H9 (cell line): ENCODE results near the gene RXYLT1. TPM values are rescaled to one million over a fixed set of nuclear protein-coding genes. Genes with fewer than 3 reads are reported as not detected.

ENCODE experiments used
- DNase-seq: peaks from one replicate; pipeline ENCODE4 v3.0.0-alpha.2; 2017
- H2AFZ ChIP-seq: one replicate; pipeline ENCODE4 v1.6.1; 2013; ENCODE audit warnings: mild to moderate bottlenecking, low read length, control low read depth, moderate library complexity
- H2AK5ac ChIP-seq: 2 replicates; pipeline ENCODE4 v1.6.1; 2013; ENCODE audit warnings: low read length, control low read depth, mixed read lengths; ENCODE audit not compliant: insufficient read length
- H2BK120ac ChIP-seq: one replicate; pipeline ENCODE4 v1.6.1; 2013; ENCODE audit warnings: low read depth, mild to moderate bottlenecking, low read length, control low read depth, inconsistent platforms; ENCODE audit not compliant: poor library complexity, severe bottlenecking
- H2BK12ac ChIP-seq: 2 replicates; pipeline ENCODE4 v1.6.1; 2013; ENCODE audit warnings: low read length, control low read depth, mixed read lengths, low read depth; ENCODE audit not compliant: insufficient read length
- H2BK15ac ChIP-seq: 2 replicates; pipeline ENCODE4 v1.6.1; 2013; ENCODE audit warnings: low read depth, low read length, control low read depth
- H2BK20ac ChIP-seq: one replicate; pipeline ENCODE4 v1.6.1; 2013; ENCODE audit warnings: low read depth, mild to moderate bottlenecking, low read length, control low read depth, inconsistent platforms; ENCODE audit not compliant: poor library complexity, severe bottlenecking
- H2BK5ac ChIP-seq: 2 replicates; pipeline ENCODE4 v1.6.1; 2013; ENCODE audit warnings: low read length, control low read depth, mixed read lengths; ENCODE audit not compliant: insufficient read length
- H3K14ac ChIP-seq: 2 replicates; pipeline ENCODE4 v1.6.1; 2013; ENCODE audit warnings: low read length, control low read depth; ENCODE audit not compliant: insufficient read depth
- H3K18ac ChIP-seq: 2 replicates; pipeline ENCODE4 v1.6.1; 2013; ENCODE audit warnings: low read depth, mild to moderate bottlenecking, mixed read lengths, low read length, control low read depth; ENCODE audit not compliant: insufficient read length
- H3K23ac ChIP-seq: 2 replicates; pipeline ENCODE4 v1.6.1; 2013; ENCODE audit warnings: low read length, control low read depth, mixed read lengths, low read depth; ENCODE audit not compliant: insufficient read length
- H3K23me2 ChIP-seq: 2 replicates; pipeline ENCODE4 v1.6.1; 2013; ENCODE audit warnings: low read depth, mild to moderate bottlenecking, mixed read lengths, low read length, control low read depth; ENCODE audit not compliant: insufficient read length, poor library complexity, severe bottlenecking
- H3K27ac ChIP-seq: 2 replicates; pipeline ENCODE4 v1.5.1; 2013; ENCODE audit warnings: low read length, control low read depth, mixed read lengths, low read depth; ENCODE audit not compliant: insufficient read length
- H3K27me3 ChIP-seq: 2 replicates; pipeline ENCODE4 v1.6.1; 2013; ENCODE audit warnings: low read length, control low read depth, inconsistent platforms; ENCODE audit not compliant: insufficient read depth
- H3K4ac ChIP-seq: 2 replicates; pipeline ENCODE4 v1.6.1; 2013; ENCODE audit warnings: low read depth, mild to moderate bottlenecking, control low read depth, inconsistent platforms, low read length, moderate library complexity
- H3K4me1 ChIP-seq: 2 replicates; pipeline ENCODE4 v1.6.1; 2013; ENCODE audit warnings: low read length, control low read depth, inconsistent platforms; ENCODE audit not compliant: insufficient read depth
- H3K4me2 ChIP-seq: 2 replicates; pipeline ENCODE4 v1.6.1; 2013; ENCODE audit warnings: low read length, control low read depth, mixed read lengths; ENCODE audit not compliant: insufficient read length, insufficient read depth
- H3K56ac ChIP-seq: 2 replicates; pipeline ENCODE4 v1.6.1; 2013; ENCODE audit warnings: low read depth, mild to moderate bottlenecking, mixed read lengths, low read length, control low read depth; ENCODE audit not compliant: insufficient read length
- H3K79me1 ChIP-seq: 2 replicates; pipeline ENCODE4 v1.6.1; 2013; ENCODE audit warnings: low read depth, mild to moderate bottlenecking, moderate library complexity, low read length, control low read depth, inconsistent platforms; ENCODE audit not compliant: insufficient read depth, poor library complexity, severe bottlenecking
- H3K79me2 ChIP-seq: 2 replicates; pipeline ENCODE4 v1.6.1; 2013; ENCODE audit warnings: low read length, control low read depth, inconsistent platforms; ENCODE audit not compliant: insufficient read depth
- H3K9ac ChIP-seq: 2 replicates; pipeline ENCODE4 v1.6.1; 2013; ENCODE audit warnings: low read length, control low read depth, mixed read lengths; ENCODE audit not compliant: insufficient read length; ENCODE audit errors: extremely low read depth
- H3K9me3 ChIP-seq: one replicate; pipeline ENCODE4 v1.6.1; 2013; ENCODE audit warnings: low read depth, low read length, inconsistent platforms; ENCODE audit not compliant: control insufficient read depth
- H3T11ph ChIP-seq: one replicate; pipeline ENCODE4 v1.6.1; 2013; ENCODE audit warnings: mild to moderate bottlenecking, low read length, control low read depth, inconsistent platforms
- H4K20me1 ChIP-seq: one replicate; pipeline ENCODE4 v1.6.1; 2013; ENCODE audit not compliant: control insufficient read depth, insufficient read length, insufficient read depth
- H4K5ac ChIP-seq: 2 replicates; pipeline ENCODE4 v1.6.1; 2013; ENCODE audit warnings: low read depth, mild to moderate bottlenecking, mixed read lengths, low read length, control low read depth; ENCODE audit not compliant: insufficient read length
- H4K8ac ChIP-seq: replicated peaks from 2 replicates; pipeline ENCODE4 v1.6.1; 2013; ENCODE audit warnings: low read length, control low read depth, mixed read lengths, low read depth; ENCODE audit not compliant: insufficient read length
- H4K91ac ChIP-seq: 2 replicates; pipeline ENCODE4 v1.6.1; 2013; ENCODE audit warnings: low read depth, mild to moderate bottlenecking, moderate library complexity, mixed read lengths, low read length, control low read depth; ENCODE audit not compliant: insufficient read length
- H3K27ac Mint-ChIP-seq, 3 experiments: 2 replicates in 2 of 3; 3 replicates in 1 of 3; pipeline ENCODE4 v1.8.0; 2020 to 2021; ENCODE audit warnings: mixed read lengths in 3 of 3, mild to moderate bottlenecking in 1 of 3, moderate library complexity in 1 of 3
- H3K27me3 Mint-ChIP-seq: 2 replicates; pipeline ENCODE4 v1.8.0; 2021; ENCODE audit warnings: low read depth, mild to moderate bottlenecking, moderate library complexity, mixed read lengths
- H3K36me3 Mint-ChIP-seq, 3 experiments: 2 replicates in 2 of 3; 3 replicates in 1 of 3; pipeline ENCODE4 v1.8.0; 2020 to 2021; ENCODE audit warnings: low read depth in 3 of 3, mixed read lengths in 3 of 3; ENCODE audit not compliant: insufficient read depth in 1 of 3
- H3K4me1 Mint-ChIP-seq, 2 experiments: 2 replicates each; pipeline ENCODE4 v1.8.0; 2020; ENCODE audit warnings: mixed read lengths in 2 of 2
- H3K4me3 Mint-ChIP-seq, 2 experiments: 2 replicates in 1 of 2; 3 replicates in 1 of 2; pipeline ENCODE4 v1.8.0; 2020 to 2021; ENCODE audit warnings: mild to moderate bottlenecking in 2 of 2, mixed read lengths in 2 of 2, moderate library complexity in 1 of 2
- H3K9me3 Mint-ChIP-seq, 2 experiments: 2 replicates in 1 of 2; 3 replicates in 1 of 2; pipeline ENCODE4 v1.8.0; 2020; ENCODE audit warnings: mild to moderate bottlenecking in 2 of 2, mixed read lengths in 2 of 2, moderate library complexity in 1 of 2
- WGBS: extraction: QIAGEN DNeasy Blood & Tissue Kit; methylation state at CpG from one replicate; pipeline ENCODE4 v1.1.7; 2013; ENCODE audit warnings: missing lambda C conversion rate, low lambda C conversion rate, mixed read lengths; ENCODE audit not compliant: insufficient read length; ENCODE audit errors: extremely low coverage; 5-methylcytosine and 5-hydroxymethylcytosine counted together
- total RNA-seq: library from RNA; stranded (reverse); gene quantifications from 2 replicates; pipeline ENCODE4 v1.2.1, GENCODE V29; 2021
- TF ChIP-seq, protein P1 (sequence below): fragments of 200-600 bp; sonication (generic); conservative IDR thresholded peaks from 3 replicates; pipeline ENCODE4 v1.8.0; 2021; ENCODE audit warnings: antibody characterized with exemption, mild to moderate bottlenecking

RXYLT1 gene
- total RNA-seq, 1 experiment from 2014 or later: 10.1 TPM

- Histone ChIP-seq H2BK12ac (no peak overlapping the region), H3K27ac (no peak overlapping the region), H2BK120ac (no peak overlapping the region), H2AFZ (no peak overlapping the region), H3K4me2 (no peak overlapping the region), H4K8ac (no peak overlapping the region), H2BK5ac (no peak overlapping the region), H3K4ac (no peak overlapping the region), H4K5ac (no peak overlapping the region), H3T11ph (no peak overlapping the region), H3K56ac (no peak overlapping the region), H3K27me3 (no peaks in the 10 kb centered on the region), H4K20me1 (no peaks in the 10 kb centered on the region), H2BK20ac (no peak overlapping the region), H4K91ac (no peak overlapping the region), H2AK5ac (no peak overlapping the region), H3K9ac (no peak overlapping the region), H3K79me1 (no peaks in the 10 kb centered on the region), H3K23me2 (no peaks in the 10 kb centered on the region), H3K14ac (no peak overlapping the region), H3K9me3 (no peaks in the 10 kb centered on the region), H3K18ac (no peak overlapping the region), H2BK15ac (no peak overlapping the region), H3K23ac (no peak overlapping the region), H3K79me2 (no peaks in the 10 kb centered on the region; the same call in 1 of the 2 replicates), H3K4me1 (no peaks in the 10 kb centered on the region)
- TF ChIP-seq, protein P1, sequence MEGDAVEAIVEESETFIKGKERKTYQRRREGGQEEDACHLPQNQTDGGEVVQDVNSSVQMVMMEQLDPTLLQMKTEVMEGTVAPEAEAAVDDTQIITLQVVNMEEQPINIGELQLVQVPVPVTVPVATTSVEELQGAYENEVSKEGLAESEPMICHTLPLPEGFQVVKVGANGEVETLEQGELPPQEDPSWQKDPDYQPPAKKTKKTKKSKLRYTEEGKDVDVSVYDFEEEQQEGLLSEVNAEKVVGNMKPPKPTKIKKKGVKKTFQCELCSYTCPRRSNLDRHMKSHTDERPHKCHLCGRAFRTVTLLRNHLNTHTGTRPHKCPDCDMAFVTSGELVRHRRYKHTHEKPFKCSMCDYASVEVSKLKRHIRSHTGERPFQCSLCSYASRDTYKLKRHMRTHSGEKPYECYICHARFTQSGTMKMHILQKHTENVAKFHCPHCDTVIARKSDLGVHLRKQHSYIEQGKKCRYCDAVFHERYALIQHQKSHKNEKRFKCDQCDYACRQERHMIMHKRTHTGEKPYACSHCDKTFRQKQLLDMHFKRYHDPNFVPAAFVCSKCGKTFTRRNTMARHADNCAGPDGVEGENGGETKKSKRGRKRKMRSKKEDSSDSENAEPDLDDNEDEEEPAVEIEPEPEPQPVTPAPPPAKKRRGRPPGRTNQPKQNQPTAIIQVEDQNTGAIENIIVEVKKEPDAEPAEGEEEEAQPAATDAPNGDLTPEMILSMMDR: no peak
- DNase-seq: no peak
- H3K9me3 Mint-ChIP-seq: no peaks in the 10 kb centered on the region
- H3K27me3 Mint-ChIP-seq: no peaks in the 10 kb centered on the region
- H3K4me3 Mint-ChIP-seq: no peak overlapping the region
- H3K27ac Mint-ChIP-seq: no peak overlapping the region; a peak in 1 of 7 replicates
- no peaks in the 10 kb centered on the region for H3K36me3 Mint-ChIP-seq
- peaks cover 9% of the 10 kb centered on the region in 2 experiments for H3K4me1 Mint-ChIP-seq
- WGBS: no CpG with 5 or more reads among the region's 3 CpGs
Observed at GRCh38 chr12:63855299-63855698, 75.6 kb downstream of the RXYLT1 start.
